Amniotic epithelial cell (primary cell): Measurements from ENCODE around the gene PIGR.

Source experiments
- DNase-seq: peaks from one replicate; pipeline ENCODE4 v3.0.0-alpha.2; 2010; ENCODE audit warnings: low read depth

Gene PIGR

GRCh38 chr1:206958144-206958543 is 11.9 kb upstream of the PIGR start:
- no peak for DNase-seq

GRCh38 chr1:206957639-206958038 is 11.4 kb upstream of the PIGR start:
- DNase-seq, result no peak

- DNase-seq, result peak; percentile 37
Measured at GRCh38 chr1:206955476-206956451, 9.5 kb upstream of the PIGR start.

GRCh38 chr1:206954459-206955342 is 8.4 kb upstream of the PIGR start:
- no peak for DNase-seq

- DNase-seq, result no peak
Measured at GRCh38 chr1:206953626-206954025, 7.4 kb upstream of the PIGR start.

GRCh38 chr1:206953126-206953525 is 6.9 kb upstream of the PIGR start:
- DNase-seq, result no peak

- DNase-seq, result no peak
Measured at GRCh38 chr1:206952171-206952570, 5.9 kb upstream of the PIGR start.

GRCh38 chr1:206951318-206952100 is 5.2 kb upstream of the PIGR start:
- DNase-seq, result no peak

- DNase-seq, result no peak
Measured at GRCh38 chr1:206949641-206950040, 3.4 kb upstream of the PIGR start.

- no peak for DNase-seq
Measured at GRCh38 chr1:206949208-206949607, 2.9 kb upstream of the PIGR start.

- no peak for DNase-seq
Measured at GRCh38 chr1:206947255-206947654, 989 bp upstream of the PIGR start.

- no peak for DNase-seq
Measured at GRCh38 chr1:206945779-206946178, 487 bp downstream of the PIGR start.

GRCh38 chr1:206944703-206945102 is 1.6 kb downstream of the PIGR start:
- no peak for DNase-seq

GRCh38 chr1:206941766-206942418 is 4.4 kb downstream of the PIGR start:
- DNase-seq, result peak; percentile 2

GRCh38 chr1:206940588-206940936 is 5.7 kb downstream of the PIGR start:
- no peak for DNase-seq

- DNase-seq, result no peak
Measured at GRCh38 chr1:206939841-206940587, 6.3 kb downstream of the PIGR start.

- DNase-seq, result no peak
Measured at GRCh38 chr1:206939131-206939530, 7.1 kb downstream of the PIGR start.

- no peak for DNase-seq
Measured at GRCh38 chr1:206937425-206937824, 8.8 kb downstream of the PIGR start.

GRCh38 chr1:206935491-206936067 is 10.7 kb downstream of the PIGR start:
- DNase-seq, result peak; percentile 38

- peak; percentile 20 for DNase-seq
Measured at GRCh38 chr1:206933333-206933945, 12.8 kb downstream of the PIGR start.
